Measurements from ENCODE around the gene TAS2R31. TPM values are rescaled to one million over a fixed set of nuclear protein-coding genes. Genes with fewer than 3 reads are reported as not detected.
A peak's percentile ranks its signal among the peaks of the same experiment; 100 is the strongest.

The TAS2R31 gene
- total RNA-seq, 1 experiment from 2014 or later, result 1.7 TPM

- Histone ChIP-seq H3K9me3 (ENCODE audit: control insufficient read depth, low read depth, low read length) (no peaks in the 10 kb centered on the region), H2BK15ac (ENCODE audit: low read depth, low read length) (no peak overlapping the region), H3K27ac (ENCODE audit: insufficient read length, low read depth, low read length) (no peak overlapping the region), H4K8ac (replicated peaks; ENCODE audit: insufficient read length, low read depth, low read length) (no peak overlapping the region), H3K79me1 (ENCODE audit: insufficient read depth, low read depth, low read length, poor library complexity, severe bottlenecking) (no peaks in the 10 kb centered on the region), H2BK120ac (ENCODE audit: low read depth, low read length, poor library complexity, severe bottlenecking) (no peak overlapping the region), H2BK20ac (ENCODE audit: low read depth, low read length, poor library complexity, severe bottlenecking) (no peak overlapping the region), H3K4me2 (ENCODE audit: insufficient read depth, insufficient read length, low read length) (no peak overlapping the region), H3K23me2 (ENCODE audit: insufficient read length, low read depth, low read length, poor library complexity, severe bottlenecking) (no peaks in the 10 kb centered on the region), H2AFZ (ENCODE audit: low read length) (no peak overlapping the region), H3K56ac (ENCODE audit: insufficient read length, low read depth, low read length) (no peak overlapping the region), H2BK5ac (ENCODE audit: insufficient read length, low read length) (no peak overlapping the region), H3K27me3 (ENCODE audit: insufficient read depth, low read length) (no peaks in the 10 kb centered on the region; the same call in 1 of the 2 replicates), H4K5ac (ENCODE audit: insufficient read length, low read depth, low read length) (no peak overlapping the region), H3K79me2 (ENCODE audit: insufficient read depth, low read length) (peaks cover 2% of the 10 kb centered on the region; the same call in 1 of the 2 replicates), H4K91ac (ENCODE audit: insufficient read length, low read depth, low read length) (no peak overlapping the region), H2BK12ac (ENCODE audit: insufficient read length, low read depth, low read length) (no peak overlapping the region), H3K4ac (ENCODE audit: low read depth, low read length) (no peak overlapping the region), H3T11ph (ENCODE audit: low read length) (no peak overlapping the region), H3K4me1 (ENCODE audit: insufficient read depth, low read length) (no peaks in the 10 kb centered on the region; the same call in 1 of the 2 replicates), H3K18ac (ENCODE audit: insufficient read length, low read depth, low read length) (no peak overlapping the region), H4K20me1 (ENCODE audit: control insufficient read depth, insufficient read depth, insufficient read length) (no peaks in the 10 kb centered on the region), H3K9ac (ENCODE audit: extremely low read depth, insufficient read length, low read length) (no peak overlapping the region), H3K23ac (ENCODE audit: insufficient read length, low read depth, low read length) (no peak overlapping the region), H2AK5ac (ENCODE audit: insufficient read length, low read length) (no peak overlapping the region), H3K14ac (ENCODE audit: insufficient read depth, low read length) (no peak overlapping the region)
- no peak overlapping the region for H3K4me3 Mint-ChIP-seq
- no CpG with 5 or more reads among the region's 4 CpGs for WGBS (ENCODE audit: extremely low coverage, insufficient read length, low lambda C conversion rate)
- H3K4me1 Mint-ChIP-seq, result peaks cover 18 to 19% of the 10 kb centered on the region in 2 experiments
- H3K36me3 Mint-ChIP-seq (ENCODE audit: insufficient read depth in 1 of 3, low read depth in 3 of 3), result peaks cover 0 to 4% (median 0%) of the 10 kb centered on the region in 3 experiments; a peak in 3 of 7 replicates
- TF ChIP-seq, protein P1, sequence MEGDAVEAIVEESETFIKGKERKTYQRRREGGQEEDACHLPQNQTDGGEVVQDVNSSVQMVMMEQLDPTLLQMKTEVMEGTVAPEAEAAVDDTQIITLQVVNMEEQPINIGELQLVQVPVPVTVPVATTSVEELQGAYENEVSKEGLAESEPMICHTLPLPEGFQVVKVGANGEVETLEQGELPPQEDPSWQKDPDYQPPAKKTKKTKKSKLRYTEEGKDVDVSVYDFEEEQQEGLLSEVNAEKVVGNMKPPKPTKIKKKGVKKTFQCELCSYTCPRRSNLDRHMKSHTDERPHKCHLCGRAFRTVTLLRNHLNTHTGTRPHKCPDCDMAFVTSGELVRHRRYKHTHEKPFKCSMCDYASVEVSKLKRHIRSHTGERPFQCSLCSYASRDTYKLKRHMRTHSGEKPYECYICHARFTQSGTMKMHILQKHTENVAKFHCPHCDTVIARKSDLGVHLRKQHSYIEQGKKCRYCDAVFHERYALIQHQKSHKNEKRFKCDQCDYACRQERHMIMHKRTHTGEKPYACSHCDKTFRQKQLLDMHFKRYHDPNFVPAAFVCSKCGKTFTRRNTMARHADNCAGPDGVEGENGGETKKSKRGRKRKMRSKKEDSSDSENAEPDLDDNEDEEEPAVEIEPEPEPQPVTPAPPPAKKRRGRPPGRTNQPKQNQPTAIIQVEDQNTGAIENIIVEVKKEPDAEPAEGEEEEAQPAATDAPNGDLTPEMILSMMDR (conservative IDR thresholded peaks at IDR 0.05), result no peak
- H3K9me3 Mint-ChIP-seq, result no peaks in the 10 kb centered on the region
- DNase-seq, result peak; percentile 62
- no peaks in the 10 kb centered on the region; the same call in none of the 2 replicates for H3K27me3 Mint-ChIP-seq (ENCODE audit: low read depth)
- peak overlapping the region in 1 of 3 experiments; percentile 18; a peak in 3 of 7 replicates for H3K27ac Mint-ChIP-seq
Observed at GRCh38 chr12:11071414-11071813, 40.2 kb upstream of the TAS2R31 start.
